Measurements from ENCODE around the gene CLDN6. TPM values are rescaled to one million over a fixed set of nuclear protein-coding genes. Genes with fewer than 3 reads are reported as not detected.

The CLDN6 gene
- total and polyA plus RNA-seq, 2 of the 13 experiments (the other 11 are each of a cell fraction or from before 2014, with no cell fraction given), result 5.9 to 7.6 TPM

- TF ChIP-seq, protein P1, sequence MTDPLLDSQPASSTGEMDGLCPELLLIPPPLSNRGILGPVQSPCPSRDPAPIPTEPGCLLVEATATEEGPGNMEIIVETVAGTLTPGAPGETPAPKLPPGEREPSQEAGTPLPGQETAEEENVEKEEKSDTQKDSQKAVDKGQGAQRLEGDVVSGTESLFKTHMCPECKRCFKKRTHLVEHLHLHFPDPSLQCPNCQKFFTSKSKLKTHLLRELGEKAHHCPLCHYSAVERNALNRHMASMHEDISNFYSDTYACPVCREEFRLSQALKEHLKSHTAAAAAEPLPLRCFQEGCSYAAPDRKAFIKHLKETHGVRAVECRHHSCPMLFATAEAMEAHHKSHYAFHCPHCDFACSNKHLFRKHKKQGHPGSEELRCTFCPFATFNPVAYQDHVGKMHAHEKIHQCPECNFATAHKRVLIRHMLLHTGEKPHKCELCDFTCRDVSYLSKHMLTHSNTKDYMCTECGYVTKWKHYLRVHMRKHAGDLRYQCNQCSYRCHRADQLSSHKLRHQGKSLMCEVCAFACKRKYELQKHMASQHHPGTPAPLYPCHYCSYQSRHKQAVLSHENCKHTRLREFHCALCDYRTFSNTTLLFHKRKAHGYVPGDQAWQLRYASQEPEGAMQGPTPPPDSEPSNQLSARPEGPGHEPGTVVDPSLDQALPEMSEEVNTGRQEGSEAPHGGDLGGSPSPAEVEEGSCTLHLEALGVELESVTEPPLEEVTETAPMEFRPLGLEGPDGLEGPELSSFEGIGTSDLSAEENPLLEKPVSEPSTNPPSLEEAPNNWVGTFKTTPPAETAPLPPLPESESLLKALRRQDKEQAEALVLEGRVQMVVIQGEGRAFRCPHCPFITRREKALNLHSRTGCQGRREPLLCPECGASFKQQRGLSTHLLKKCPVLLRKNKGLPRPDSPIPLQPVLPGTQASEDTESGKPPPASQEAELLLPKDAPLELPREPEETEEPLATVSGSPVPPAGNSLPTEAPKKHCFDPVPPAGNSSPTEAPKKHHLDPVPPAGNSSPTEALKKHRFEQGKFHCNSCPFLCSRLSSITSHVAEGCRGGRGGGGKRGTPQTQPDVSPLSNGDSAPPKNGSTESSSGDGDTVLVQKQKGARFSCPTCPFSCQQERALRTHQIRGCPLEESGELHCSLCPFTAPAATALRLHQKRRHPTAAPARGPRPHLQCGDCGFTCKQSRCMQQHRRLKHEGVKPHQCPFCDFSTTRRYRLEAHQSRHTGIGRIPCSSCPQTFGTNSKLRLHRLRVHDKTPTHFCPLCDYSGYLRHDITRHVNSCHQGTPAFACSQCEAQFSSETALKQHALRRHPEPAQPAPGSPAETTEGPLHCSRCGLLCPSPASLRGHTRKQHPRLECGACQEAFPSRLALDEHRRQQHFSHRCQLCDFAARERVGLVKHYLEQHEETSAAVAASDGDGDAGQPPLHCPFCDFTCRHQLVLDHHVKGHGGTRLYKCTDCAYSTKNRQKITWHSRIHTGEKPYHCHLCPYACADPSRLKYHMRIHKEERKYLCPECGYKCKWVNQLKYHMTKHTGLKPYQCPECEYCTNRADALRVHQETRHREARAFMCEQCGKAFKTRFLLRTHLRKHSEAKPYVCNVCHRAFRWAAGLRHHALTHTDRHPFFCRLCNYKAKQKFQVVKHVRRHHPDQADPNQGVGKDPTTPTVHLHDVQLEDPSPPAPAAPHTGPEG (CRISPR knock-in tag; IDR thresholded peaks at IDR 0.05), result no peak
- no peak for TF ChIP-seq NFIC (IDR thresholded peaks at IDR 0.05; ENCODE audit: low read length)
- no peak; the same call in 1 of the 2 replicates for TF ChIP-seq ISL2 (CRISPR knock-in tag; IDR thresholded peaks at IDR 0.05)
- no peak for TF ChIP-seq PHF5A (CRISPR knock-in tag; IDR thresholded peaks at IDR 0.05; ENCODE audit: low read depth, unreplicated experiment)
- no peak for TF ChIP-seq LCORL (IDR thresholded peaks at IDR 0.05)
- TF ChIP-seq LCORL (CRISPR knock-in tag; IDR thresholded peaks at IDR 0.05), result peak; percentile 64; the same call in 1 of the 2 replicates
- no peak for TF ChIP-seq RFX3 (CRISPR knock-in tag; IDR thresholded peaks at IDR 0.05)
- TF ChIP-seq CTCF (CRISPR knock-in tag; IDR thresholded peaks at IDR 0.05), result peak; percentile 98
- TF ChIP-seq CAMTA2 (CRISPR knock-in tag; IDR thresholded peaks at IDR 0.05; ENCODE audit: borderline replicate concordance), result no peak
- no peak for TF ChIP-seq ZNF761 (CRISPR knock-in tag; conservative IDR thresholded peaks at IDR 0.05)
- TF ChIP-seq, protein P2, sequence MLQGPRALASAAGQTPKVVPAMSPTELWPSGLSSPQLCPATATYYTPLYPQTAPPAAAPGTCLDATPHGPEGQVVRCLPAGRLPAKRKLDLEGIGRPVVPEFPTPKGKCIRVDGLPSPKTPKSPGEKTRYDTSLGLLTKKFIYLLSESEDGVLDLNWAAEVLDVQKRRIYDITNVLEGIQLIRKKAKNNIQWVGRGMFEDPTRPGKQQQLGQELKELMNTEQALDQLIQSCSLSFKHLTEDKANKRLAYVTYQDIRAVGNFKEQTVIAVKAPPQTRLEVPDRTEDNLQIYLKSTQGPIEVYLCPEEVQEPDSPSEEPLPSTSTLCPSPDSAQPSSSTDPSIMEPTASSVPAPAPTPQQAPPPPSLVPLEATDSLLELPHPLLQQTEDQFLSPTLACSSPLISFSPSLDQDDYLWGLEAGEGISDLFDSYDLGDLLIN (CRISPR knock-in tag; IDR thresholded peaks at IDR 0.05; ENCODE audit: borderline replicate concordance), result no peak
- TF ChIP-seq ZC3H13 (CRISPR knock-in tag; IDR thresholded peaks at IDR 0.05), result no peak
- no peak for TF ChIP-seq ZNF709 (CRISPR knock-in tag; IDR thresholded peaks at IDR 0.05)
- peak; percentile 81 for TF ChIP-seq GABPB1 (CRISPR knock-in tag; IDR thresholded peaks at IDR 0.05)
- no peak for TF ChIP-seq ZNF883 (CRISPR knock-in tag; IDR thresholded peaks at IDR 0.05; ENCODE audit: not compliant biosample characterization)
- TF ChIP-seq SETDB1 (CRISPR knock-in tag; IDR thresholded peaks at IDR 0.05; ENCODE audit: borderline replicate concordance), result no peak
- TF ChIP-seq, protein P3, sequence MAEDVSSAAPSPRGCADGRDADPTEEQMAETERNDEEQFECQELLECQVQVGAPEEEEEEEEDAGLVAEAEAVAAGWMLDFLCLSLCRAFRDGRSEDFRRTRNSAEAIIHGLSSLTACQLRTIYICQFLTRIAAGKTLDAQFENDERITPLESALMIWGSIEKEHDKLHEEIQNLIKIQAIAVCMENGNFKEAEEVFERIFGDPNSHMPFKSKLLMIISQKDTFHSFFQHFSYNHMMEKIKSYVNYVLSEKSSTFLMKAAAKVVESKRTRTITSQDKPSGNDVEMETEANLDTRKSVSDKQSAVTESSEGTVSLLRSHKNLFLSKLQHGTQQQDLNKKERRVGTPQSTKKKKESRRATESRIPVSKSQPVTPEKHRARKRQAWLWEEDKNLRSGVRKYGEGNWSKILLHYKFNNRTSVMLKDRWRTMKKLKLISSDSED (CRISPR knock-in tag; IDR thresholded peaks at IDR 0.05), result no peak
- TF ChIP-seq TIGD3 (CRISPR knock-in tag; IDR thresholded peaks at IDR 0.05; ENCODE audit: borderline replicate concordance), result no peak
These were observed 14.3 kb downstream of the CLDN6 start (continued) for GRCh38 chr16:3003582-3004270.
